HEK293T (cell line): ENCODE data around the gene GATAD2A.

ENCODE experiments used
- BHLHE40 ChIP-seq: fragments of 450-650 bp; IDR thresholded peaks from 2 replicates; pipeline ENCODE4 v1.6.1; 2016; ENCODE audit warnings: mild to moderate bottlenecking, moderate library complexity, borderline replicate concordance
- FOXA1 ChIP-seq: fragments of 450-650 bp; IDR thresholded peaks from 2 replicates; pipeline ENCODE4 v1.6.1; 2016; ENCODE audit warnings: mild to moderate bottlenecking
- FOXK2 ChIP-seq: fragments of 450-650 bp; IDR thresholded peaks from 2 replicates; pipeline ENCODE4 v1.6.1; 2016; ENCODE audit warnings: mild to moderate bottlenecking
- FOXM1 ChIP-seq: fragments of 450-650 bp; IDR thresholded peaks from 2 replicates; pipeline ENCODE4 v1.6.1; 2017; ENCODE audit warnings: mild to moderate bottlenecking, borderline replicate concordance
- NFRKB ChIP-seq: fragments of 450-650 bp; IDR thresholded peaks from 2 replicates; pipeline ENCODE4 v1.6.1; 2016; ENCODE audit warnings: mild to moderate bottlenecking, moderate library complexity
- SP1 ChIP-seq: fragments of 450-650 bp; IDR thresholded peaks from 2 replicates; pipeline ENCODE4 v1.6.1; 2017
- SUZ12 ChIP-seq: fragments of 450-650 bp; IDR thresholded peaks from 2 replicates; pipeline ENCODE4 v1.6.1; 2016; ENCODE audit warnings: mild to moderate bottlenecking
- TARDBP ChIP-seq: fragments of 450-650 bp; IDR thresholded peaks from 2 replicates; pipeline ENCODE4 v1.6.1; 2016
- ZNF384 ChIP-seq: fragments of 450-650 bp; IDR thresholded peaks from 2 replicates; pipeline ENCODE4 v1.6.1; 2016
- TF ChIP-seq, protein P1 (sequence below): fragments of 450-650 bp; IDR thresholded peaks from 2 replicates; pipeline ENCODE4 v1.6.1; 2016

- no peak for TF ChIP-seq SUZ12
- TF ChIP-seq, protein P1, sequence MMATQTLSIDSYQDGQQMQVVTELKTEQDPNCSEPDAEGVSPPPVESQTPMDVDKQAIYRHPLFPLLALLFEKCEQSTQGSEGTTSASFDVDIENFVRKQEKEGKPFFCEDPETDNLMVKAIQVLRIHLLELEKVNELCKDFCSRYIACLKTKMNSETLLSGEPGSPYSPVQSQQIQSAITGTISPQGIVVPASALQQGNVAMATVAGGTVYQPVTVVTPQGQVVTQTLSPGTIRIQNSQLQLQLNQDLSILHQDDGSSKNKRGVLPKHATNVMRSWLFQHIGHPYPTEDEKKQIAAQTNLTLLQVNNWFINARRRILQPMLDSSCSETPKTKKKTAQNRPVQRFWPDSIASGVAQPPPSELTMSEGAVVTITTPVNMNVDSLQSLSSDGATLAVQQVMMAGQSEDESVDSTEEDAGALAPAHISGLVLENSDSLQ: no peak
- no peak for TF ChIP-seq SP1
- no peak for TF ChIP-seq FOXA1
- no peak for TF ChIP-seq BHLHE40
- no peak for TF ChIP-seq FOXM1
- TF ChIP-seq FOXK2: no peak
- no peak for TF ChIP-seq TARDBP
- no peak for TF ChIP-seq NFRKB
- no peak for TF ChIP-seq ZNF384
Measured at GRCh38 chr19:19356901-19357566, 48.4 kb upstream of the GATAD2A start.
